ENCODE data around the gene TMED10. TPM values are rescaled to one million over a fixed set of nuclear protein-coding genes. Genes with fewer than 3 reads are reported as not detected.
A peak's percentile ranks its signal among the peaks of the same experiment; 100 is the strongest.

Gene TMED10
- polyA plus RNA-seq (ENCODE audit: insufficient read length in 4 of 4), result 100 to 1,000 TPM; 230 to 268 (median 246) TPM

- DNase-seq (ENCODE audit: low read depth in 4 of 4, low spot score in 2 of 4), result peak; percentile 85 to 97 (median 91)
Measured at GRCh38 chr14:75176142-75176820, at the start of gene TMED10. TMED10 (minus strand) TSS chr14:75176612; CDS start chr14:75176579, 33 bp downstream.

- DNase-seq (ENCODE audit: low read depth in 4 of 4, low spot score in 2 of 4), result no peak
Measured at GRCh38 chr14:75224561-75224960, 48.1 kb upstream of the TMED10 start.

- DNase-seq (ENCODE audit: low read depth in 4 of 4, low spot score in 2 of 4), result no peak
Measured at GRCh38 chr14:75223664-75224154, 47.3 kb upstream of the TMED10 start.

- no peak for DNase-seq (ENCODE audit: low read depth in 4 of 4, low spot score in 2 of 4)
Measured at GRCh38 chr14:75222208-75222701, 45.8 kb upstream of the TMED10 start.

- DNase-seq (ENCODE audit: low read depth in 4 of 4, low spot score in 2 of 4), result no peak
Measured at GRCh38 chr14:75221797-75222196, 45.4 kb upstream of the TMED10 start.

GRCh38 chr14:75220156-75220555, 43.7 kb upstream of the TMED10 start:
- DNase-seq (ENCODE audit: low read depth in 4 of 4, low spot score in 2 of 4), result no peak

- DNase-seq (ENCODE audit: low read depth in 4 of 4, low spot score in 2 of 4), result no peak
Measured at GRCh38 chr14:75217508-75218206, 41.2 kb upstream of the TMED10 start.

GRCh38 chr14:75216427-75217006, 40.1 kb upstream of the TMED10 start:
- no peak for DNase-seq (ENCODE audit: low read depth in 4 of 4, low spot score in 2 of 4)

GRCh38 chr14:75215520-75215919, 39.1 kb upstream of the TMED10 start:
- DNase-seq (ENCODE audit: low read depth in 4 of 4, low spot score in 2 of 4), result no peak

- no peak for DNase-seq (ENCODE audit: low read depth in 4 of 4, low spot score in 2 of 4)
Measured at GRCh38 chr14:75214558-75214957, 38.1 kb upstream of the TMED10 start.

GRCh38 chr14:75213172-75213571, 36.8 kb upstream of the TMED10 start:
- no peak for DNase-seq (ENCODE audit: low read depth in 4 of 4, low spot score in 2 of 4)

GRCh38 chr14:75208843-75209242, 32.4 kb upstream of the TMED10 start:
- DNase-seq (ENCODE audit: low read depth in 4 of 4, low spot score in 2 of 4), result no peak

- DNase-seq (ENCODE audit: low read depth in 4 of 4, low spot score in 2 of 4), result no peak
Measured at GRCh38 chr14:75206190-75206589, 29.8 kb upstream of the TMED10 start.

- no peak for DNase-seq (ENCODE audit: low read depth in 4 of 4, low spot score in 2 of 4)
Measured at GRCh38 chr14:75205591-75205990, 29.2 kb upstream of the TMED10 start.

- DNase-seq (ENCODE audit: low read depth in 4 of 4, low spot score in 2 of 4), result no peak
Measured at GRCh38 chr14:75204116-75204515, 27.7 kb upstream of the TMED10 start.

- DNase-seq (ENCODE audit: low read depth in 4 of 4, low spot score in 2 of 4), result no peak
Measured at GRCh38 chr14:75202657-75203056, 26.2 kb upstream of the TMED10 start.

- no peak for DNase-seq (ENCODE audit: low read depth in 4 of 4, low spot score in 2 of 4)
Measured at GRCh38 chr14:75201087-75201486, 24.7 kb upstream of the TMED10 start.

GRCh38 chr14:75200451-75200850, 24.0 kb upstream of the TMED10 start:
- DNase-seq (ENCODE audit: low read depth in 4 of 4, low spot score in 2 of 4), result peak in 1 of 4 donors; percentile 38

GRCh38 chr14:75198291-75198933, 22.0 kb upstream of the TMED10 start:
- peak in 1 of 4 donors; percentile 60 for DNase-seq (ENCODE audit: low read depth in 4 of 4, low spot score in 2 of 4)

GRCh38 chr14:75197338-75197737, 20.9 kb upstream of the TMED10 start:
- DNase-seq (ENCODE audit: low read depth in 4 of 4, low spot score in 2 of 4), result no peak

- no peak for DNase-seq (ENCODE audit: low read depth in 4 of 4, low spot score in 2 of 4)
Measured at GRCh38 chr14:75196468-75196867, 20.1 kb upstream of the TMED10 start.

All from left renal cortex interstitium (tissue), 4 donors.